GM15510 (cell line): ENCODE data around the gene CRTC2.

Experiments used
- POLR2A ChIP-seq: IDR thresholded peaks from 3 replicates; pipeline ENCODE4 v1.6.1; 2011; ENCODE audit warnings: borderline replicate concordance; ENCODE audit not compliant: insufficient read length; ENCODE audit errors: extremely low read depth

CRTC2 gene

GRCh38 chr1:153958111-153958960 lies at the start of gene CRTC2:
Gene CRTC2 (minus strand): TSS chr1:153958612. CDS start chr1:153958497, 115 bp downstream.
- TF ChIP-seq POLR2A = peak; percentile 72

- no peak for TF ChIP-seq POLR2A
Measured at GRCh38 chr1:154006136-154006535, 47.7 kb upstream of the CRTC2 start.

GRCh38 chr1:154000420-154000819 lies 42.0 kb upstream of the CRTC2 start:
- TF ChIP-seq POLR2A = no peak

GRCh38 chr1:153995640-153996039 lies 37.2 kb upstream of the CRTC2 start:
- TF ChIP-seq POLR2A = no peak

GRCh38 chr1:153995202-153995601 lies 36.8 kb upstream of the CRTC2 start:
- TF ChIP-seq POLR2A = no peak

GRCh38 chr1:153991806-153992205 lies 33.4 kb upstream of the CRTC2 start:
- no peak for TF ChIP-seq POLR2A

GRCh38 chr1:153991151-153991630 lies 32.8 kb upstream of the CRTC2 start:
- TF ChIP-seq POLR2A = no peak

- TF ChIP-seq POLR2A = peak; percentile 100
Measured at GRCh38 chr1:153990468-153991150, 32.2 kb upstream of the CRTC2 start, which contains the start of gene RPS27. Gene RPS27 (plus strand): TSS chr1:153990762. CDS start chr1:153990797, 35 bp downstream.

GRCh38 chr1:153987621-153988020 lies 29.2 kb upstream of the CRTC2 start:
- TF ChIP-seq POLR2A = no peak

GRCh38 chr1:153985941-153986761 lies 27.7 kb upstream of the CRTC2 start, which contains the start of gene RAB13:
Gene RAB13 (minus strand): TSS chr1:153986339. CDS start chr1:153986236, 103 bp downstream.
- TF ChIP-seq POLR2A = no peak

- no peak for TF ChIP-seq POLR2A
Measured at GRCh38 chr1:153985341-153985912, 27.0 kb upstream of the CRTC2 start.

GRCh38 chr1:153984123-153984894 lies 25.9 kb upstream of the CRTC2 start:
- no peak for TF ChIP-seq POLR2A

GRCh38 chr1:153978274-153978909 lies 20.0 kb upstream of the CRTC2 start:
- TF ChIP-seq POLR2A = no peak

- peak; percentile 95 for TF ChIP-seq POLR2A
Measured at GRCh38 chr1:153977250-153978240, 19.1 kb upstream of the CRTC2 start, which contains the start of gene JTB. Gene JTB (minus strand): TSS chr1:153977674. CDS start chr1:153977252, 422 bp downstream.
